GM23338 (cell line): Measurements from ENCODE around the gene DMD.
"Not testable (repeated sequence)": the region's sequence is repeated elsewhere in the genome, so short reads cannot be mapped to it uniquely, and the experiment has no call there.

ENCODE experiments used
- CREB1 ChIP-seq: fragments of 250-450 bp; sonication (Bioruptor Pico); IDR thresholded peaks from 2 replicates; pipeline ENCODE4 v1.5.0; 2020; ENCODE audit warnings: low read depth, mild to moderate bottlenecking, moderate library complexity
- EZH2 ChIP-seq: fragments of 200-600 bp; sonication (generic); IDR thresholded peaks from one replicate; pipeline ENCODE4 v1.8.0; 2017; ENCODE audit warnings: antibody characterized with exemption, mild to moderate bottlenecking, low read depth; ENCODE audit not compliant: unreplicated experiment
- EZH2phosphoT487 ChIP-seq: fragments of 200-600 bp; sonication (generic); IDR thresholded peaks from one replicate; pipeline ENCODE4 v1.8.1; 2018; ENCODE audit warnings: antibody characterized with exemption; ENCODE audit not compliant: unreplicated experiment
- JUNB ChIP-seq: IDR thresholded peaks from one replicate; pipeline ENCODE4 v1.6.1; 2016; ENCODE audit warnings: antibody characterized with exemption; ENCODE audit not compliant: unreplicated experiment
- NANOG ChIP-seq: IDR thresholded peaks from 2 replicates; pipeline ENCODE4 v1.6.1; 2016; ENCODE audit warnings: antibody characterized with exemption, borderline replicate concordance
- POLR2AphosphoS5 ChIP-seq: IDR thresholded peaks from 2 replicates; pipeline ENCODE4 v1.6.1; 2016; ENCODE audit warnings: antibody characterized with exemption, low read depth
- STAT1 ChIP-seq: IDR thresholded peaks from one replicate; pipeline ENCODE4 v1.6.1; 2016; ENCODE audit warnings: antibody characterized with exemption; ENCODE audit not compliant: unreplicated experiment
- ZNF114 ChIP-seq: fragments of 250-450 bp; sonication (Bioruptor Pico); IDR thresholded peaks from 2 replicates; pipeline ENCODE4 v1.5.0; 2020; ENCODE audit warnings: mild to moderate bottlenecking, moderate library complexity
- ZNF331 ChIP-seq: fragments of 250-450 bp; sonication (Bioruptor Pico); IDR thresholded peaks from 2 replicates; pipeline ENCODE4 v1.5.0; 2020; ENCODE audit warnings: low read depth, mild to moderate bottlenecking, moderate library complexity
- TF ChIP-seq, protein P1 (sequence below), 2 experiments: fragments of 200-600 bp in 1 of 2; sonication (generic) in 1 of 2; conservative IDR thresholded peaks; 2 replicates each; pipeline versions ENCODE4 v1.5.1 to v1.6.1; 2016 to 2017; ENCODE audit warnings: antibody characterized with exemption in 2 of 2, low read depth in 2 of 2, mild to moderate bottlenecking in 2 of 2, moderate library complexity in 1 of 2
- TF ChIP-seq, protein P2 (sequence below): IDR thresholded peaks from one replicate; pipeline ENCODE4 v1.6.1; 2018; ENCODE audit warnings: antibody characterized with exemption; ENCODE audit not compliant: unreplicated experiment
- TF ChIP-seq, protein P3 (sequence below): IDR thresholded peaks from 2 replicates; pipeline ENCODE4 v1.6.1; 2016; ENCODE audit warnings: antibody characterized with exemption
- TF ChIP-seq, protein P4 (sequence below): fragments of 250-450 bp; sonication (Bioruptor Pico); IDR thresholded peaks from 2 replicates; pipeline ENCODE4 v1.5.0; 2020; ENCODE audit warnings: mild to moderate bottlenecking, moderate library complexity

DNA sequence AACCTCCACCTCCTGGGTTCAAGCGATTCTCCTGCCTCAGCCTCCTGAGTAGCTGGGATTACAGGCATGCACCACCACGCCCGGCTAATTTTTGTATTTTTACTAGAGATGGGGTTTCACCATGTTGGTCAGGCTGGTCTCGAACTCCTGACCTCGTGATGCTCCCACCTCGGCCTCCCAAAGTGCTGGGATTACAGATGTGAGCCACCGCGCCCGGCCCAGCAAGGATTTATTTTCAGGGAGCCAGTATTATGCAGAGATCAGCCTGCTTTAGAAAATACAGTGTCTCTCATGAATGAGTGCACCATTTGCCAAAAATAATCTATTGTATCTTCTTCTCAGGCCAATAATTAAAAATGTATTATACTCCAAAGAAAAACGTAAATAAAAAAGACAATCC, 26.5 kb downstream of the DMD start:
- TF ChIP-seq, protein P1, sequence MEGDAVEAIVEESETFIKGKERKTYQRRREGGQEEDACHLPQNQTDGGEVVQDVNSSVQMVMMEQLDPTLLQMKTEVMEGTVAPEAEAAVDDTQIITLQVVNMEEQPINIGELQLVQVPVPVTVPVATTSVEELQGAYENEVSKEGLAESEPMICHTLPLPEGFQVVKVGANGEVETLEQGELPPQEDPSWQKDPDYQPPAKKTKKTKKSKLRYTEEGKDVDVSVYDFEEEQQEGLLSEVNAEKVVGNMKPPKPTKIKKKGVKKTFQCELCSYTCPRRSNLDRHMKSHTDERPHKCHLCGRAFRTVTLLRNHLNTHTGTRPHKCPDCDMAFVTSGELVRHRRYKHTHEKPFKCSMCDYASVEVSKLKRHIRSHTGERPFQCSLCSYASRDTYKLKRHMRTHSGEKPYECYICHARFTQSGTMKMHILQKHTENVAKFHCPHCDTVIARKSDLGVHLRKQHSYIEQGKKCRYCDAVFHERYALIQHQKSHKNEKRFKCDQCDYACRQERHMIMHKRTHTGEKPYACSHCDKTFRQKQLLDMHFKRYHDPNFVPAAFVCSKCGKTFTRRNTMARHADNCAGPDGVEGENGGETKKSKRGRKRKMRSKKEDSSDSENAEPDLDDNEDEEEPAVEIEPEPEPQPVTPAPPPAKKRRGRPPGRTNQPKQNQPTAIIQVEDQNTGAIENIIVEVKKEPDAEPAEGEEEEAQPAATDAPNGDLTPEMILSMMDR (conservative IDR thresholded peaks at IDR 0.05; ENCODE audit: low read depth in 2 of 2), result not testable (repeated sequence)
- not testable (repeated sequence) for TF ChIP-seq EZH2; ZNF114 (CRISPR knock-in tag); POLR2AphosphoS5; CREB1; ZNF331; JUNB; EZH2phosphoT487; NANOG; STAT1
- TF ChIP-seq, protein P2, sequence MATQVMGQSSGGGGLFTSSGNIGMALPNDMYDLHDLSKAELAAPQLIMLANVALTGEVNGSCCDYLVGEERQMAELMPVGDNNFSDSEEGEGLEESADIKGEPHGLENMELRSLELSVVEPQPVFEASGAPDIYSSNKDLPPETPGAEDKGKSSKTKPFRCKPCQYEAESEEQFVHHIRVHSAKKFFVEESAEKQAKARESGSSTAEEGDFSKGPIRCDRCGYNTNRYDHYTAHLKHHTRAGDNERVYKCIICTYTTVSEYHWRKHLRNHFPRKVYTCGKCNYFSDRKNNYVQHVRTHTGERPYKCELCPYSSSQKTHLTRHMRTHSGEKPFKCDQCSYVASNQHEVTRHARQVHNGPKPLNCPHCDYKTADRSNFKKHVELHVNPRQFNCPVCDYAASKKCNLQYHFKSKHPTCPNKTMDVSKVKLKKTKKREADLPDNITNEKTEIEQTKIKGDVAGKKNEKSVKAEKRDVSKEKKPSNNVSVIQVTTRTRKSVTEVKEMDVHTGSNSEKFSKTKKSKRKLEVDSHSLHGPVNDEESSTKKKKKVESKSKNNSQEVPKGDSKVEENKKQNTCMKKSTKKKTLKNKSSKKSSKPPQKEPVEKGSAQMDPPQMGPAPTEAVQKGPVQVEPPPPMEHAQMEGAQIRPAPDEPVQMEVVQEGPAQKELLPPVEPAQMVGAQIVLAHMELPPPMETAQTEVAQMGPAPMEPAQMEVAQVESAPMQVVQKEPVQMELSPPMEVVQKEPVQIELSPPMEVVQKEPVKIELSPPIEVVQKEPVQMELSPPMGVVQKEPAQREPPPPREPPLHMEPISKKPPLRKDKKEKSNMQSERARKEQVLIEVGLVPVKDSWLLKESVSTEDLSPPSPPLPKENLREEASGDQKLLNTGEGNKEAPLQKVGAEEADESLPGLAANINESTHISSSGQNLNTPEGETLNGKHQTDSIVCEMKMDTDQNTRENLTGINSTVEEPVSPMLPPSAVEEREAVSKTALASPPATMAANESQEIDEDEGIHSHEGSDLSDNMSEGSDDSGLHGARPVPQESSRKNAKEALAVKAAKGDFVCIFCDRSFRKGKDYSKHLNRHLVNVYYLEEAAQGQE, result not testable (repeated sequence)
- TF ChIP-seq, protein P3, sequence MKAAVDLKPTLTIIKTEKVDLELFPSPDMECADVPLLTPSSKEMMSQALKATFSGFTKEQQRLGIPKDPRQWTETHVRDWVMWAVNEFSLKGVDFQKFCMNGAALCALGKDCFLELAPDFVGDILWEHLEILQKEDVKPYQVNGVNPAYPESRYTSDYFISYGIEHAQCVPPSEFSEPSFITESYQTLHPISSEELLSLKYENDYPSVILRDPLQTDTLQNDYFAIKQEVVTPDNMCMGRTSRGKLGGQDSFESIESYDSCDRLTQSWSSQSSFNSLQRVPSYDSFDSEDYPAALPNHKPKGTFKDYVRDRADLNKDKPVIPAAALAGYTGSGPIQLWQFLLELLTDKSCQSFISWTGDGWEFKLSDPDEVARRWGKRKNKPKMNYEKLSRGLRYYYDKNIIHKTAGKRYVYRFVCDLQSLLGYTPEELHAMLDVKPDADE, result not testable (repeated sequence)
- TF ChIP-seq, protein P4, sequence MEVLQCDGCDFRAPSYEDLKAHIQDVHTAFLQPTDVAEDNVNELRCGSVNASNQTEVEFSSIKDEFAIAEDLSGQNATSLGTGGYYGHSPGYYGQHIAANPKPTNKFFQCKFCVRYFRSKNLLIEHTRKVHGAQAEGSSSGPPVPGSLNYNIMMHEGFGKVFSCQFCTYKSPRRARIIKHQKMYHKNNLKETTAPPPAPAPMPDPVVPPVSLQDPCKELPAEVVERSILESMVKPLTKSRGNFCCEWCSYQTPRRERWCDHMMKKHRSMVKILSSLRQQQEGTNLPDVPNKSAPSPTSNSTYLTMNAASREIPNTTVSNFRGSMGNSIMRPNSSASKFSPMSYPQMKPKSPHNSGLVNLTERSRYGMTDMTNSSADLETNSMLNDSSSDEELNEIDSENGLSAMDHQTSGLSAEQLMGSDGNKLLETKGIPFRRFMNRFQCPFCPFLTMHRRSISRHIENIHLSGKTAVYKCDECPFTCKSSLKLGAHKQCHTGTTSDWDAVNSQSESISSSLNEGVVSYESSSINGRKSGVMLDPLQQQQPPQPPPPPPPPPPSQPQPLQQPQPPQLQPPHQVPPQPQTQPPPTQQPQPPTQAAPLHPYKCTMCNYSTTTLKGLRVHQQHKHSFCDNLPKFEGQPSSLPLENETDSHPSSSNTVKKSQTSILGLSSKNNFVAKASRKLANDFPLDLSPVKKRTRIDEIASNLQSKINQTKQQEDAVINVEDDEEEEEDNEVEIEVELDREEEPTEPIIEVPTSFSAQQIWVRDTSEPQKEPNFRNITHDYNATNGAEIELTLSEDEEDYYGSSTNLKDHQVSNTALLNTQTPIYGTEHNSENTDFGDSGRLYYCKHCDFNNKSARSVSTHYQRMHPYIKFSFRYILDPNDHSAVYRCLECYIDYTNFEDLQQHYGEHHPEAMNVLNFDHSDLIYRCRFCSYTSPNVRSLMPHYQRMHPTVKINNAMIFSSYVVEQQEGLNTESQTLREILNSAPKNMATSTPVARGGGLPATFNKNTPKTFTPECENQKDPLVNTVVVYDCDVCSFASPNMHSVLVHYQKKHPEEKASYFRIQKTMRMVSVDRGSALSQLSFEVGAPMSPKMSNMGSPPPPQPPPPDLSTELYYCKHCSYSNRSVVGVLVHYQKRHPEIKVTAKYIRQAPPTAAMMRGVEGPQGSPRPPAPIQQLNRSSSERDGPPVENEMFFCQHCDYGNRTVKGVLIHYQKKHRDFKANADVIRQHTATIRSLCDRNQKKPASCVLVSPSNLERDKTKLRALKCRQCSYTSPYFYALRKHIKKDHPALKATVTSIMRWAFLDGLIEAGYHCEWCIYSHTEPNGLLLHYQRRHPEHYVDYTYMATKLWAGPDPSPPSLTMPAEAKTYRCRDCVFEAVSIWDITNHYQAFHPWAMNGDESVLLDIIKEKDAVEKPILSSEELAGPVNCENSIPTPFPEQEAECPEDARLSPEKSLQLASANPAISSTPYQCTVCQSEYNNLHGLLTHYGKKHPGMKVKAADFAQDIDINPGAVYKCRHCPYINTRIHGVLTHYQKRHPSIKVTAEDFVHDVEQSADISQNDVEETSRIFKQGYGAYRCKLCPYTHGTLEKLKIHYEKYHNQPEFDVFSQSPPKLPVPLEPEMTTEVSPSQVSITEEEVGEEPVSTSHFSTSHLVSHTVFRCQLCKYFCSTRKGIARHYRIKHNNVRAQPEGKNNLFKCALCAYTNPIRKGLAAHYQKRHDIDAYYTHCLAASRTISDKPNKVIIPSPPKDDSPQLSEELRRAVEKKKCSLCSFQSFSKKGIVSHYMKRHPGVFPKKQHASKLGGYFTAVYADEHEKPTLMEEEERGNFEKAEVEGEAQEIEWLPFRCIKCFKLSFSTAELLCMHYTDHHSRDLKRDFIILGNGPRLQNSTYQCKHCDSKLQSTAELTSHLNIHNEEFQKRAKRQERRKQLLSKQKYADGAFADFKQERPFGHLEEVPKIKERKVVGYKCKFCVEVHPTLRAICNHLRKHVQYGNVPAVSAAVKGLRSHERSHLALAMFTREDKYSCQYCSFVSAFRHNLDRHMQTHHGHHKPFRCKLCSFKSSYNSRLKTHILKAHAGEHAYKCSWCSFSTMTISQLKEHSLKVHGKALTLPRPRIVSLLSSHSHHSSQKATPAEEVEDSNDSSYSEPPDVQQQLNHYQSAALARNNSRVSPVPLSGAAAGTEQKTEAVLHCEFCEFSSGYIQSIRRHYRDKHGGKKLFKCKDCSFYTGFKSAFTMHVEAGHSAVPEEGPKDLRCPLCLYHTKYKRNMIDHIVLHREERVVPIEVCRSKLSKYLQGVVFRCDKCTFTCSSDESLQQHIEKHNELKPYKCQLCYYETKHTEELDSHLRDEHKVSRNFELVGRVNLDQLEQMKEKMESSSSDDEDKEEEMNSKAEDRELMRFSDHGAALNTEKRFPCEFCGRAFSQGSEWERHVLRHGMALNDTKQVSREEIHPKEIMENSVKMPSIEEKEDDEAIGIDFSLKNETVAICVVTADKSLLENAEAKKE, result not testable (repeated sequence)
